H7 (cell line): Measurements from ENCODE around the gene CRYZ. TPM values are rescaled to one million over a fixed set of nuclear protein-coding genes. Genes with fewer than 3 reads are reported as not detected.
"Not testable (repeated sequence)": the region's sequence is repeated elsewhere in the genome, so short reads cannot be mapped to it uniquely, and the experiment has no call there.

Experiments used
- DNase-seq: peaks from one replicate; pipeline ENCODE4 v3.0.0; 2012
- H3K27me3 ChIP-seq: 2 replicates; pipeline ENCODE4 v1.6.0; 2011; ENCODE audit warnings: mild to moderate bottlenecking, low read length; ENCODE audit not compliant: control insufficient read depth, insufficient read depth
- H3K36me3 ChIP-seq: replicated peaks from 2 replicates; pipeline ENCODE4 v1.5.1; 2011; ENCODE audit warnings: low read length; ENCODE audit not compliant: control insufficient read depth, insufficient read depth
- H3K4me3 ChIP-seq: 2 replicates; pipeline ENCODE4 v1.5.1; 2011; ENCODE audit warnings: low read depth, mild to moderate bottlenecking, control low read depth, low read length, moderate library complexity; ENCODE audit not compliant: insufficient read depth
- total RNA-seq: library from RNA; depleted of rRNA; stranded (reverse); fragments of >200 nt; shearing (Covaris generic); gene quantifications from 2 replicates; pipeline ENCODE4 v1.2.3, GENCODE V29; 2014; rRNA removed

The CRYZ gene
- 33.9 and 43.7 TPM in 2 replicates for total RNA-seq

GRCh38 chr1:74732960-74733603, at the start of gene CRYZ, which contains the start of gene TYW3:
CRYZ (minus strand) TSS chr1:74733050; CDS start chr1:74724821, 8,229 bp downstream.
TYW3 (plus strand) TSS chr1:74733152; CDS start chr1:74733245, 93 bp downstream.
- DNase-seq: peak; percentile 33
- peak within 1 kb of the TSS; percentile 83 for H3K4me3 ChIP-seq

GRCh38 chr1:74780594-74780993, 47.7 kb upstream of the CRYZ start:
- no peaks in the 10 kb centered on the region for H3K27me3 ChIP-seq
- DNase-seq: peak; percentile 0
- no peaks in the 10 kb centered on the region for H3K36me3 ChIP-seq
- no peak overlapping the region for H3K4me3 ChIP-seq

More at GRCh38 chr1:74732960-74733603, at the start of gene CRYZ, which contains the start of gene TYW3:
- Histone ChIP-seq H3K36me3 (peaks cover 3% of the 10 kb centered on the region), H3K27me3 (no peaks in the 10 kb centered on the region)

- H3K36me3 ChIP-seq: no peaks in the 10 kb centered on the region
- no peaks in the 10 kb centered on the region for H3K27me3 ChIP-seq
- DNase-seq: no peak
- H3K4me3 ChIP-seq: no peak overlapping the region
Observed at GRCh38 chr1:74779750-74780149, 46.9 kb upstream of the CRYZ start.

- H3K4me3 ChIP-seq: no peak overlapping the region
- no peaks in the 10 kb centered on the region for H3K36me3 ChIP-seq
Observed at GRCh38 chr1:74777525-74777924, 44.7 kb upstream of the CRYZ start.

GRCh38 chr1:74775735-74776134, 42.9 kb upstream of the CRYZ start:
- DNase-seq: no peak
- no peaks in the 10 kb centered on the region for H3K36me3 ChIP-seq
- H3K27me3 ChIP-seq: no peaks in the 10 kb centered on the region
- H3K4me3 ChIP-seq: no peak overlapping the region

More at GRCh38 chr1:74777525-74777924, 44.7 kb upstream of the CRYZ start:
- no peaks in the 10 kb centered on the region for H3K27me3 ChIP-seq
- DNase-seq: no peak

- H3K27me3 ChIP-seq: no peaks in the 10 kb centered on the region
Observed at GRCh38 chr1:74773582-74773981, 40.7 kb upstream of the CRYZ start.

GRCh38 chr1:74772945-74773344, 40.1 kb upstream of the CRYZ start:
- no peak overlapping the region for H3K4me3 ChIP-seq
- H3K27me3 ChIP-seq: no peaks in the 10 kb centered on the region
- no peak for DNase-seq
- no peaks in the 10 kb centered on the region for H3K36me3 ChIP-seq

More at GRCh38 chr1:74773582-74773981, 40.7 kb upstream of the CRYZ start:
- H3K36me3 ChIP-seq: no peaks in the 10 kb centered on the region
- H3K4me3 ChIP-seq: no peak overlapping the region
- DNase-seq: no peak

- Histone ChIP-seq H3K36me3 (no peaks in the 10 kb centered on the region), H3K4me3 (no peak overlapping the region), H3K27me3 (no peaks in the 10 kb centered on the region)
- DNase-seq: no peak
Observed at GRCh38 chr1:74771913-74772515, 39.2 kb upstream of the CRYZ start.

GRCh38 chr1:74767490-74767889, 34.6 kb upstream of the CRYZ start:
- peak; percentile 21 for DNase-seq
- Histone ChIP-seq H3K4me3 (no peak overlapping the region), H3K36me3 (no peaks in the 10 kb centered on the region), H3K27me3 (no peaks in the 10 kb centered on the region)

- DNase-seq: no peak
- no peaks in the 10 kb centered on the region for H3K27me3 ChIP-seq
- no peaks in the 10 kb centered on the region for H3K36me3 ChIP-seq
- H3K4me3 ChIP-seq: no peak overlapping the region
Observed at GRCh38 chr1:74766579-74766978, 33.7 kb upstream of the CRYZ start.

- H3K36me3 ChIP-seq: no peaks in the 10 kb centered on the region
- H3K4me3 ChIP-seq: no peak overlapping the region
- DNase-seq: no peak
- no peaks in the 10 kb centered on the region for H3K27me3 ChIP-seq
Observed at GRCh38 chr1:74763807-74764206, 31.0 kb upstream of the CRYZ start.

GRCh38 chr1:74756650-74757049, 23.8 kb upstream of the CRYZ start:
- not testable (repeated sequence) for DNase-seq, H3K36me3 ChIP-seq, H3K27me3 ChIP-seq, H3K4me3 ChIP-seq

- Histone ChIP-seq H3K36me3 (peaks cover 2% of the 10 kb centered on the region; the same call in 1 of the 2 replicates), H3K27me3 (no peaks in the 10 kb centered on the region), H3K4me3 (no peak overlapping the region)
- no peak for DNase-seq
Observed at GRCh38 chr1:74755475-74755874, 22.6 kb upstream of the CRYZ start.

GRCh38 chr1:74753104-74753503, 20.3 kb upstream of the CRYZ start:
- H3K4me3 ChIP-seq: no peak overlapping the region
- no peaks in the 10 kb centered on the region for H3K27me3 ChIP-seq
- DNase-seq: no peak
- H3K36me3 ChIP-seq: peaks cover 2% of the 10 kb centered on the region; the same call in 1 of the 2 replicates

- no peaks in the 10 kb centered on the region for H3K27me3 ChIP-seq
- no peak overlapping the region for H3K4me3 ChIP-seq
- DNase-seq: no peak
- H3K36me3 ChIP-seq: no peaks in the 10 kb centered on the region
Observed at GRCh38 chr1:74748960-74749359, 16.1 kb upstream of the CRYZ start.
